HG02970 (cell line): ENCODE results near the gene BEST1.

Source experiments
- ATAC-seq: cut with Tn5 transposase; IDR thresholded peaks from one replicate; pipeline ENCODE4 v1.9.1; 2021; ENCODE audit warnings: mild to moderate bottlenecking, moderate library complexity, moderate number of reproducible peaks; ENCODE audit not compliant: unreplicated experiment, low FRiP score

Gene BEST1

DNA sequence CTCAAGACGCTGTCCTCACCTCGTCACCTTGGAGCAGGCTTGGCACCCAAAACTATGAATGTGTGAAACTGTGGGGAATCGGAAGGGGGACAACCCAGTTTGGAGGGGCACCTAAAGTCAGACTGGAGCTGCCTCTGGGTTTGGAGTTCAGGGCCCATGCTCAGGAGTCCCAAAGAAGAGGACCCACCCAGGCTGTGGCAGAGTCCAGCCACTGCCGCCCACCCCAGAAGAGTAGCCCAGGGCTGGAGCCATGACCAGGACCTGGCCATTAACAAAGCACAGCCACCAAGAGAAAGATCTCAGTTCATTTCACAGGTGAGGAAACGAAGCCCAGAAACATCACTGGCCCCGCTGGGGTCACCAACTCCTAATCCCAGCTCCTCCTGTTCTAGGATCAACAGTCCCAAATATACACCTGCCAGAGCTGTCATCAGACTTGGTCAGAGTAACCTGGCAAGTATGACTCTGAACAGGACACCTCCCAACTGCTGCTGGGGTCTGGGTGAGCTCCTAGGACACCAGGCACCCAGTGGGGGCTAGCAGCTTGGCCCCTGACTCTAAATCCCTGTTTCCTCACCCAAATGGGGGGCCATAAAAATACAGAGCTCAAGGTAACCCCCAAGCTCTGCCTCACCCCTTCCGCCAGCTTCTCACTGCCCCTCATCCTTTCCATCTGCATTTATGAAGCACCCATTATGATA is 35.5 kb upstream of the BEST1 start:
- ATAC-seq = no peak

DNA sequence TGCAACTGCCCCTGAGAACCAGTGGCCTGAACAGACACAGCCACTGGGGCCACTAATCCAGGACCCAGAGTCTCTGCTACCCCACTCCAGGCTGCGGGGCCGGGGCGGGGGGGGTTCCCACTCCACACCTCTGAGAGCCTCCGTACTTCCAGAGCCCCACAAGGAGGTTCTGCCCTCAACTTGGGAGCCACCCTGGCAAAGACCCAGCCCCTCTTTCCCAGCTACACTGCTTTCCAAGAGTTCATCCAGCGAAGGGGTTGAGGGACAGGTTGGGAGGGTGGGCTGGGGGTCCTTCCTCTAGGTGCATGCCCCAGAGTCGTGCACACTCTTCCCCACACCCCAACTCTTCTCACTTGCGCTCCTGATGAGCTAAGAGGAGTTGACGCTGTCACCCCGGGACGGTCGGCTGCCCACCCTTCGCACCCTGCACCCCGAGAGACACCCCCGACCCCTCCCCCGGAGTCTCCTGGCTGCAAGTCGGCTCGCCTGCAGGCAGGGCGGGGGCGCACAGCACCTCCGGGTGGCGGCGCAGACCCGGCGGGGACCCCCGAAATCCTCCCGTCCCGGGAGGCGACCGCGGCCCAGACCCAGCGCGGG is 33.3 kb upstream of the BEST1 start:
- ATAC-seq = no peak

DNA sequence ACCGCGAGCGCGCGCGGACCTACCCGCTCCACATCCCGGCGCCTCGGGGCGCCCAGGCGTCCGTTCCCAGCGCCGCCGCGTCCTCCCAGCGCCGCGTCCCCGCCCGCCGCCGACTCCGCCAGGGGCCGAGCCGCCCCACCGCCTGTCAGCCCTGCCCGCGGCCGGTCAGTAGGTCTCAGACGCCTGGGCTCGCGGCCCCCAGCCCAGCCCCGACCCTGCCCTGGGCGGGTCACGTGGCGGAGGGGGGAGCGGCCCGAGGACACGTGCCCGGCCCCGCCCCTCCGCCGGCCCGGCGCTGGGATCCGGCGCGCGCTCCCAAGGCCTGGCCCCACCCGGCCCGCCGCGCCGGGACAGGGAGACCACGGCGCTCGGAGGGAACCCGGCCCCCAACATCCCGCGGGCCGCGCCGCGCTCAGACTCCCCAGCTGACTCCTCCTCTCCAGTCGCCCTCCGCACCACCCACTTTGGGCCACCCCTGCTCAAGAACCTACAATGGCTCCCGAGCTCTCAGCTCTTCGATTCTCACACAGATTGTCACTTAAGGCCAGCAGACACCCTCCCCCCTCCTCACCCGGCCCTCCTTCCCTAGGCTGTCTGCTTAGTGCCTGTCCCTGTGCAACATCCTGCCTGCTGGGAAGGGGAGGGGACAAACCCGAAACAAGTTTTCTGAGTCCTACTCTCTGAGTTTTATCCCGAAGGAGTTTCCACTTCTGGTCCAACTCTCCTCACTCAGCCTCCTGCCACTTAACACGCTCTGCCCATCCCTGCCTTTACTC is 32.6 kb upstream of the BEST1 start, which contains the start of gene RAB3IL1:
RAB3IL1 (minus strand) TSS at position 233 of the 776 bp plus-strand sequence; CDS start at position 34, 199 bp downstream.
- no peak for ATAC-seq

DNA sequence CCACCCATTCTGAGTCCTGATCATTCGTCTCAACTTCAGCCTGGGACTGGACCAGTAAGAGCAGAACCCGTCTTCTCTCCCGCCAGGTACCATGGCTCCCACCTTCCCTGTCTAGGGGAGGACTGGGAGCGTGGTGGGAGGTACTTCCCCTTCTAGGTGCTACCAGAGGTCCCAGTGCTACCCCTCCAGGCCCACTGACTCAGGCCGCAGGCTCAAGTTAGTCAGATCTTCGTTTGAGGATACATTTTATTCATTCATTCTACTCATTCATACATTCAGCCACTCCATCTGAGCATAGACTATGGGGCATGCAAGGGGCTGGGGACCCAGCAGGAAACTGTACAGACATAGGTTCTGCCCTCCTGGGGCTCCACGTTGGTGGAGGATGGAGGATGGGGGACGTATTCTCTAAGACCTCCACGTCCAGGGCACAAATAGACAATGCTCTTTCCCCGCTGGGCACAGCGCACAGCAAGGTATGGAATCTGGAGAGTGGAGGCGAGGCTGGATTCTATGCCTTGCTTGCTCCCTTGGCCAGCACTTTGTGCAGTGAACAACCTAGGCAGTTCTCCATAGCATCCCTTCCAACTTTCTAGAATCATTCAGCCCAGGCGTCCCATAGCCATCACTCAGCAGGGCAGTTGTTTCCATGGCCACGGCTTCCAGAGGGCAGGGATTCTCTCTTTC is 31.8 kb upstream of the BEST1 start:
- ATAC-seq = no peak

DNA sequence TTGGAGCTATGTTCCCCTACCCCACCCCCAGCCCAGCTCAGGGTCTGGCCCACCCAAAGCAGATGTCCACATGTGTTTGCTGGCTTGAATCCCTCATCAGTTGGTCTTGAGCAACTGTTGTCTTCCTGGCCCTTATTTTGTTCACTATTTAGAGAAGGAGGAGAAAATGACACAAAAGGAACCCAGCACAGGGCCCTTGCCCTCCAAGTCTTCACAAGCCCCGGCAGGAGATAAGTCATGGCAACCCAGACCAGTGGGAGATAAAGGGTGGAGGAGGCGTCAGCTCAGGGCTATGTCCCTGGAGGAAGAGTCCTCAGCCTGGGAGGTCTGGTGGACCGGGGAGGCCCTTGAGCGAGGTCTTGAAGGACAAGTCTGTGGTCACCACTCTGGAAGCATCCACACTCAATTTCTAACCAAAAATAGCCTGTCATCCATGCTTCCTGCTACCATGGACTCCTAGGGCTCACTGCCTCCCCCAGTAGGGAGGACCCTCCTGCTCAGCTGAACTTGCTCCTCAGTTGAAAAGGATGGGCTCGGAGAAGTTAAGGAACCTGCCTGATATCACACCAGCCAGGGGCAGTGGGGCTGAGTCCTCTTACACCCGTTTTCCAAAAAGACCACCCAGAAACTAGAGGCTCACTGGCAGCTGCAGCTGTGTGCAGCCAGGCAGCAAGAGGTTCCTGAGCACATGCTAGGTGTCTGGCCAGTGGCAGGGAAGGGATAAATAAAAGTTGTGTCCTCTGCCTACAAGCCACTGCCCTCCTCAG is 31.0 kb upstream of the BEST1 start:
- ATAC-seq = no peak

DNA sequence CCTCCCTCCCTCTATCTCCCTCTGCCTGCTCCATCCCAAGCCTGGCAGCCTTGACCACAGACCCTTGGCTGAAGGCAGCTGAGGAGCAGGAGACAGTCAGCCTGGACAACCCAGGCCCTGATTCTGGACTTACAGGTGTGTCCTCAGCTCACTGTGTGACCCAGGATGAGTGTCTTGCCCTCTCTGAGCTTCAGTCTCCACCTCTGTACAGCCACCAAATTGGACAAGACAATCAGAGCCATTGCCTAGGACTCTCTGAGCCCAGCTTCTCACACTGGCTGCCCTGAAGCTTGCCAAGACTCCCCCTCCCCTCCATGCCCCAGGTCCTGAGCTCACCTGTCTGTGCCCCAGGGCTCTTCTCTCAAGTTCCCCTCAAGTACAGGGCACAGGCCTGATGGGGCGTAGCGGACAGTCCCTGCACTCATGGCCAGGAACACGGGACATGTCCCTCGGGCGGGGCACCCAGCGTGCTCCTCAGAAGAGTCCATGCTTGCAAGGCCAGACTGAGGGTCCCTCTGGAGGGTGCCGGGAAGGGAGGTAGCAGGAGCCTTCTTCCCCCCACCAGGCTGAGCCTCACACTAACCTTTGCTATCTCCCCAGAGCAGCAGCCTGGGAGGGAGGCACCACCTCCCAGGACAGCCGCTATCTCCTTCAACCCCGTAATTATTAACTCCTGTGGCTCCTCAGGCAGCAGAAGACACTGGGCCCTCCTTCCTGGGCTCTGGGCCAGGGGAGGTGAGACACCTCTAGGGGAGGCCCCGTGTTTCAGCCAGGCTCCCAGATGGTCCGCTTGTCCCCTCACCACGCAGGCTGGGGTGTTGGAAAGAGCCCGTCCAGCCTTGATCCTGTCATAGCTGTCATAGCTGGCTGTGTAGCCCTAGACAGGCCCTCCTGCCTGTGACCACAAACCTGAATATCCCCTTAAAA is 30.2 kb upstream of the BEST1 start:
- no peak for ATAC-seq

DNA sequence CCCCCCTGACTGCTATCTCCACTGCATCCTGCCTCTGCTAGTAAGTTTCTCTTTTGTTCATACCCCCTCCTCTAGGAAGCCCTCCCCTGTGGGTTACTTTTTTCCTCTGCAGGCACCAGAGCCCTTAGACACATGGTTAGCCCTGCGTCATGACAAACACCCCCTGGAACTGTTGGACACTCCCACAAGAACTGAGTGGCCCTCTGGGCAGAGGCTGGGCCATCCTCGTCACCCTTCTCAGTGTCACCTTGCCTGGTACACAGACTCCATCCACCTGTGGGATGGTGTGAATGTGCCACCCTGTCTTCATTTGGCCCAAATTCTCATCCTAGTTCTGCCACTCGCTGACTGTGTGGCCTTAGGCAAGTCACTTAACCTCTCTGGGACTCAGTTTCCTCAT is 28.7 kb upstream of the BEST1 start:
- no peak for ATAC-seq

DNA sequence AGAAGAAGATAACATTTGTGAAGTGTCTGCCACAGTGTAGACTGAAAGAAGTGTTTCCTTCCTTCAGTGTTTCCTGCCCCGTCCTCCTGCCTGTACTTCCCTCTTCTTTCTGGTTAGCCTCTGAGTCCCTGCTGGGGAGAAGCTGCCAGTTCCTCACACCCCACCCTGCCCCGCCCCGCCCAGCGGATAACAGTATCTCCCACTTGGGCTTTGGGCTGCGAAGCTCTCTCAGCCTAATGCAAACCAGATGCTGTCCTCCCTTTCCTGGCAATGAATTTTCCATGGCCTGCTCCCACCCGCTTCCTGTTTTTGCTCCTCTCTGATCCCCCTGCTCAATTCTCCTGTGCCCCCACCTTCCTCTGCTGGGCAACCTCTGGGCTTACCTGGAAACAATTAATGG is 27.6 kb upstream of the BEST1 start:
- no peak for ATAC-seq

DNA sequence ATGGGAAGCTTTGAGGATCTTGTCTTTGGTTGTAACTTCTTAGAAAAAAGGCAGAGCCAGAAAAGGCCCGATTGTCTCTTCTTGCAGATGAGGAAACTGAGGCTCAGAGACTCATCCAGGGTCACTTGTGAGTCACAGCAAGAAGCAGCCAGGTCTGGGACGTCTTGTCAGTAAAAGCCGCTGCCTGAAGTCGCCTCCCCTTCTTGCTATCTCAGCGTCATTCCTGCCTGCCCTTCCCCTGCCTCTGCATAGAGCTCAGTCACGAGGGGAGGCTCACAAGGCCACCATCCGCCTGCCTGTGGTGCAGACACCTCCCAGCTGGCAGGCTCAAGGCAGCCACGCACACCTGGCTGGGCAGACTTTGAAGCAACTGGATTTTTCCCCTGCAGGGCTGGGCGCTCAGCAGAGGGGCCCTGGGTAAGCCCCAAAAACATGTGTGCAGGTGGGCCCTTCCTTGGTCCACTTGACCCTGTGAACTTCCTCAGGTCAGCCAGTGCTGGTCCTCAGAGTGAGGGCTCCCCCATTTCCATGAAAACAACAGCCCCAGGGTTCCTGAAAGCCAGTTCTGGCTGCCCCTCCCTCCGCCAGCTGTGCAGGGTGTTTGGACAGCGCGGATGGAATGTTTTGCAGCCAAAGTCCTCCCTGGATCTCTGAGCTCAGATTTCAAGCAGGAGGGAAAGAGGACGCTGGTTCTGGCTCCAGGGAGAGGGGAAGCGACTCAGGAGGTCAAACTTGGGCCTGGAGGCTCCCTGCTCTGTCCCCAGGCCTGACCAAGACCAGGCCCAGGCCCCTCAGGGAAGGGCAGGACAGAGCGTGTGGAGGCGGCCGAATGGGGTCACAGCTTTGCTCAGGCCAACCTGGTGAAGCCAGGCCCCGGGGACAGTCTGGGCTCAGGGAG is 26.7 kb upstream of the BEST1 start:
- ATAC-seq = no peak

DNA sequence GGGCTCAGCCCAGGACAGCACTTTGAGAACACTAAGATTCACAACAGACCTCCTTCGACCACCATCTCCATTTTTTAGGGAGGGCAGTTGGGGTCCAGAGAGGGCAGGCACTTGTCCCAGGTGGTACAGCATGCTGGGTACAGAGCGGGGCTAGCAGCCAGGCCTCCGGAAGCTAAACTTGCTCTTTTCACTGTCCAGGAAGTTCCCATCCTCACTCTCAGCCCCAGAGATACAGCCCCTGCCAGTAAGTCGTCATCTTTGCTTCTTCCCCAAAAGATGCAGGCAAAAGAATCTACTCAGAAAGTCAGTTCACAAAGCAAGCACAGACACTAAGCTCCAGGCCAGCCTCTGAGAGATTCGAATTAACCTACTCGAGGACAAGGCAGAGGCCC is 26.1 kb upstream of the BEST1 start:
- no peak for ATAC-seq

DNA sequence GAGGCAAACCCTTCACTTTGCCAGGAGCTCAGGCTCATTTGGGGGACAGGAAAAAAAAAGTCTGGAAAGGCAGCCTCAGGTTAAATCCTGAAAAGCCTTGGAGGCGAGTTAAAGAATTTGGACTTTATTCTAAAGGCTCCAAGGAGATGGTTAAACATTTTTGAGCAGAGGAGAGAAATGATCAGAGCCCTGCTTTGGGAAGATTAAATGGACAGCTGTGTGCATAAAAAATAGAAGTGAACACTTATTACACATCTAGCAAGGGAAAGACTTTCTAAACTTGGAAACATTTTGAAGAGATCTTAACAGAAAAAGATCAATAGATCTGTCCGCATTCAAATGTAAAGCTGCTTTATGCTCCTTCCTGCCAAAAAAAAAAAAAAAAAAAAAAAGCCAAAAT is 24.4 kb upstream of the BEST1 start:
- ATAC-seq = no peak

DNA sequence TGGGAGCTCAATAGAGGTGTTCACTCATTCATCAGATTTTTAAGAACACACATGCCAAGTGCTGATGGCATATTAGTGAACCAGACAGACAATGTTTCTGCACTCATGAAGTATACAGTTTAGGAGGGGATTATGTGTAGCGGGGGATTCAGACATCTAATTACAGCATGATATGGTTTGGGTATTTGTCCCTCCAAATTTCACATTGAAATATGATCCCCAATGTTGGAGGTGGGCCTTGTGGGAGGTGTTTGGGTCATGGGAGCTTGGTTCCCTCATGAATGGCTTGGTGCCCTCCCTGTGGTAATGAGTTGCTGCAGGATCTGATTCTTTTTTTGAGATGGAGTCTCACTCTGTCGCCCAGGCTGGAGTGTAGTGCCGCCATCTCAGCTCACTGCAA is 23.9 kb upstream of the BEST1 start:
- ATAC-seq = no peak

DNA sequence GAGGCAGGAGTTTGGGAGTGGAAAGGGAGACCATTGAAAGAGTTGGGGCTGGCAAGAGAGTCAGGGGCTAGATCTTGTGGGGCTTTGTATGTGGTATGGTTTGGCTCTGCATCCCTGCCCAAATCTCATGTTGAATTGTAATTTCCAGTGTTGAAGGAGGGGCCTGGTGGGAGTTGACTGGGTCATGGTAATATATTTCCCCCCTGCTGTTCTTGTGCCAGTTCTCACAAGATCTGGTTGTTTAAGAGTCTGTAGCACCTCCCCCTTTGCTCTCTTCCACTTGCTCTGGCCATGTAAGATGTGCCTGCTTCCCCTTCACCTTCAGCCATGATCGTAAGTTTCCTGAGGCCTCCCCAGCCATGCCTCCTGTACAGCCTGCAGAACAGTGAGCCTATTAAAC is 22.6 kb upstream of the BEST1 start:
- no peak for ATAC-seq

DNA sequence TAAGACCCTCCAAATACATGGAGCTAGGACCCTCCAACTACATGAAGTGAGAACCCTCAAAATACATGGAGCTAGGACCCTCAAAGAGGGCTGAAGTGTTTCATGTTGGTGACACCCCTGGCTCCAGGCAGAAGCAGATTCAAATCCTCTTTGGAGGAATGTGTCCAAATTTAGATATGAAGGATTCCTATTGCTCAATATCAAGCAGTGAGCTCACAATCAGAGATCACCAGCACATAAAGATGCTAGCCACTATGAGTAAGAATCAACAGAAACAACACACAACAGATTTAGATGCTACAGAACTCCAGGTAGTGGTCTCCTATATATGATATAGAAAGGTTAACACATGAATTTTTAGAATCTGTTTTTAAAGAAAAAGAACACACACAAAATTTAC is 21.5 kb upstream of the BEST1 start:
- no peak for ATAC-seq

DNA sequence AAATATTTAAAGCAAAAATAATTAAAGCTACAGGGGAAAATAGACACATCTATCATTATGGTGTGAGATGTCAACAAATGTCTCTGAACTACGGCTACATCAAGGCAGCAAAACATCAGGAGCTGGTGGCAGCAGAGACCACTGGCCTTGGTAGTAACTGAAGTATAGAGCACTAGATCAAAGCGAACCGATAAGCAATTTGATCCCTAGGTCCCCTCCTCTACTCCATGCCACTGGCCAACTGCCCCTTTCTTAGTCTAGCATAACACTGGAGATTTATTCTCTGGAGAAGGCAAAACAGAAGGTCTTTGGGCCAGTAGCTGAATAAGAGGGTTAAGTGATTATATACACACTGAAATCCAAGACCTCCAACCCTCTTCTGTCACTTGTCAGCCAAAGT is 19.2 kb upstream of the BEST1 start:
- ATAC-seq = no peak

DNA sequence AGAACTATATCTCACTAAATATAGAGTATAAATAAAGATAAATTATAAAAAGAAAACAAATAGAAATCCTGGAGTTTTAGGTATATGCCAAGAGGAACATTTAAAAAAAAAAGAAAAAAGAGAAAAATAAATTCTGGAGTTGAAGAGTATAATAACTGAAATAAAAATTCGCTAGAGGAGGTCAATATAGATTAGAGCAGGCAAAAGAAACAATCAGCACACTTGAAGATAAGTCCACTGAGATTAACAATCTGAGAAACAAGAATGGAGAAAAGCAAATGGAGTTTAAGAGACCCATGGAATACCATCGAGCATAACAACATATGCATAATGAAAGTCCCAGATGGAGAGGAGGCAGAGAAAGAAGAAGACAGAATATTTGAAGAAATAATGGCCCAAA is 14.3 kb upstream of the BEST1 start:
- ATAC-seq = no peak

DNA sequence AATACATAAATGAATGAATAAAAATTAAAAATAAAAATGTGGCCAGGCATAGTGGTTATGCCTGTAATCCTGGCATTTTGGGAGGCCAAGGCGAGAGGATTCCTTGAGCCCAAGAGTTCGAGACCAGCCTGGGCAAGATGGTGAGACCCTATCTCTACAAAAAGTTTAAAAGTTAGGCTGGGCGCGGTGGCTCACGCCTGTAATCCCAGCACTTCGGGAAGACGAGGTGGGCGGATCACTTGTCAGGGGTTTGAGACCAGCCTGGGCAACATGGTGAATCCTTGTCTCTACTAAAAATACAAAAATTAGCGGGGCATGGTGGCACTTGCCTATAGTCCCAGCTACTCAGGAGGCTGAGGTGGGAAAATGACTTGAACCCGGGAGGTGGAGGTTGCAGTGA is 9.7 kb upstream of the BEST1 start:
- no peak for ATAC-seq

DNA sequence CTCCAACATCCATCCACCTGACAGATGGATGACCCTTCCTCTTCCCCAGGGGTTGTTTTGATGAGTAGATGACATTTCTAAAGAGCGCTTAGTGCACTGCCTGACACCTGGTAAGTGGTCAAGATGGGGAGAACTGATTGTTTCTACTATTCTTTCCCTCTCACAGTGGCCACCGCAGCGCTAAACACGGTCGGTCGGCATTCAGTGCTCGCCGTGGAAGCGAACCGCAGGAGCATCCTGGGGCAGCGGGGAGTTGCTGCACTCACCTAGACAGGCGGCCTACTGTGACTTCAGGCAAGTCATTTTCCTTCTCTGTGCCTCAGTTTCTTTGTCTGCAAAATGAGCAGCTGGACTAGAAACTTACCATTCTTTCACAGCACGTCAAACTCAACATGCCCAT is 5.0 kb upstream of the BEST1 start:
- no peak for ATAC-seq
